IMR-90 (cell line): ENCODE results near the gene GIMAP5.

ENCODE experiments used
- CEBPB ChIP-seq: IDR thresholded peaks from 2 replicates; pipeline ENCODE4 v1.6.1; 2012; ENCODE audit warnings: low read depth, low read length, improper control_type of control experiment
- CTCF ChIP-seq: conservative IDR thresholded peaks from 2 replicates; pipeline ENCODE4 v1.5.1; 2012; ENCODE audit warnings: mild to moderate bottlenecking, low read depth, low read length, improper control_type of control experiment
- FOS ChIP-seq: fragments of 150-350 bp; IDR thresholded peaks from 2 replicates; pipeline ENCODE4 v1.6.1; 2016; ENCODE audit warnings: low read depth, low read length
- MAFK ChIP-seq: IDR thresholded peaks from 2 replicates; pipeline ENCODE4 v1.6.1; 2012; ENCODE audit warnings: low read depth, low read length, improper control_type of control experiment
- MXI1 ChIP-seq: IDR thresholded peaks from 2 replicates; pipeline ENCODE4 v1.6.1; 2012; ENCODE audit warnings: low read depth, mild to moderate bottlenecking, low read length, moderate library complexity, borderline replicate concordance
- POLR2A ChIP-seq: IDR thresholded peaks from 2 replicates; pipeline ENCODE4 v1.6.1; 2012; ENCODE audit warnings: mild to moderate bottlenecking, low read depth, low read length
- RAD21 ChIP-seq: IDR thresholded peaks from 2 replicates; pipeline ENCODE4 v1.6.1; 2012; ENCODE audit warnings: low read length, improper control_type of control experiment
- RFX5 ChIP-seq: IDR thresholded peaks from 2 replicates; pipeline ENCODE4 v1.8.0; 2012; ENCODE audit warnings: low read depth, mild to moderate bottlenecking, low read length, moderate library complexity
- SMC3 ChIP-seq: fragments of 150-350 bp; IDR thresholded peaks from 2 replicates; pipeline ENCODE4 v1.6.1; 2016; ENCODE audit warnings: low read depth, mild to moderate bottlenecking, antibody characterized with exemption, low read length, moderate library complexity
- USF2 ChIP-seq: fragments of 150-350 bp; IDR thresholded peaks from 2 replicates; pipeline ENCODE4 v1.6.1; 2017; ENCODE audit warnings: mild to moderate bottlenecking, antibody characterized with exemption, low read length, low read depth

- TF ChIP-seq CTCF: no peak
- no peak for TF ChIP-seq RFX5
- no peak for TF ChIP-seq SMC3
- no peak for TF ChIP-seq POLR2A
- no peak for TF ChIP-seq USF2
- no peak for TF ChIP-seq RAD21
- TF ChIP-seq MAFK: no peak
- TF ChIP-seq FOS: no peak
- TF ChIP-seq MXI1: no peak
- TF ChIP-seq CEBPB: no peak
Observed at GRCh38 chr7:150784954-150785353, 47.7 kb downstream of the GIMAP5 start.
